Gastroesophageal sphincter (tissue), 4 donors: ENCODE results near the gene ABCA6. TPM values are rescaled to one million over a fixed set of nuclear protein-coding genes. Genes with fewer than 3 reads are reported as not detected.

Experiments used
- ATAC-seq: fragments of 150-250 bp; one replicate; pipeline ENCODE4 v1.9.1; 2016; ENCODE audit warnings: mild to moderate bottlenecking, moderate library complexity
- H3K27ac ChIP-seq, 4 donors: fragments of 200-600 bp; sonication (generic) in 3 of 4; 1 replicate in 3 of 4; 2 replicates in 1 of 4; pipeline ENCODE4 v1.5.1; 2016 to 2019
- H3K27me3 ChIP-seq: fragments of 200-600 bp; sonication (generic); one replicate; pipeline ENCODE4 v1.5.1; 2019
- H3K36me3 ChIP-seq, 2 donors: fragments of 200-600 bp; sonication (generic); one replicate each; pipeline ENCODE4 v1.5.1; 2019; ENCODE audit warnings: control low read depth in 1 of 2
- H3K4me1 ChIP-seq, 3 donors: fragments of 200-600 bp; sonication (generic); 1 replicate in 2 of 3; 2 replicates in 1 of 3; pipeline ENCODE4 v1.5.1; 2016 to 2019; ENCODE audit warnings: control low read depth in 2 of 3
- H3K4me3 ChIP-seq, 2 donors: fragments of 200-600 bp; sonication (generic); one replicate each; pipeline ENCODE4 v1.5.1; 2019; ENCODE audit warnings: mild to moderate bottlenecking in 1 of 2, moderate library complexity in 1 of 2
- H3K9me3 ChIP-seq, 3 donors: fragments of 200-600 bp; sonication (generic); one replicate each; pipeline ENCODE4 v1.5.1; 2017 to 2019; ENCODE audit warnings: control low read depth in 2 of 3
- CTCF ChIP-seq, 4 experiments: fragments of 200-600 bp in 2 of 4; fragments of 450-650 bp in 2 of 4; sonication (generic) in 1 of 4; IDR thresholded peaks; one replicate each; pipeline ENCODE4 v1.5.1; 2017 to 2019; ENCODE audit warnings: antibody characterized with exemption in 4 of 4, mild to moderate bottlenecking in 2 of 4, moderate library complexity in 2 of 4
- EP300 ChIP-seq: sonication (generic); formaldehyde crosslinking; IDR thresholded peaks from one replicate; pipeline ENCODE4 v1.6.1; 2017; ENCODE audit warnings: antibody characterized with exemption, mild to moderate bottlenecking
- POLR2A ChIP-seq, 2 donors: fragments of 450-650 bp; IDR thresholded peaks; one replicate each; pipeline ENCODE4 v1.6.1; 2017; ENCODE audit warnings: antibody characterized with exemption in 2 of 2, mild to moderate bottlenecking in 2 of 2, moderate library complexity in 1 of 2
- POLR2AphosphoS5 ChIP-seq: sonication (generic); formaldehyde crosslinking; IDR thresholded peaks from one replicate; pipeline ENCODE4 v1.6.1; 2017; ENCODE audit warnings: antibody characterized with exemption
- WGBS, 2 donors: methylation state at CpG; one replicate each; pipeline ENCODE4 v1.1.5; 2018; ENCODE audit warnings: low coverage in 1 of 2; 5-methylcytosine and 5-hydroxymethylcytosine counted together
- total RNA-seq, 4 donors: library from RNA; depleted of rRNA; stranded (reverse); fragments of >200 nt; gene quantifications; one replicate each; pipeline ENCODE4 v1.1.0, GENCODE V29; 2016

The ABCA6 gene
- total RNA-seq, 4 donors from 2014 or later = 35.8 to 133 (median 71.1) TPM

GRCh38 chr17:69096541-69096940 is 45.2 kb downstream of the ABCA6 start:
- TF ChIP-seq POLR2AphosphoS5 (no peak), CTCF (IDR thresholded peaks at IDR 0.05) (no peak), POLR2A (IDR thresholded peaks at IDR 0.05) (no peak), EP300 (no peak)
- H3K4me3 ChIP-seq = no peak overlapping the region
- H3K27ac ChIP-seq = no peak overlapping the region
- WGBS, 2 donors = 86 to 88% methylated on average over 1 of the region's 1 CpG
- no peak for ATAC-seq
- peaks cover 0 to 36% of the 10 kb centered on the region in 2 donors for H3K36me3 ChIP-seq
- H3K4me1 ChIP-seq = no peaks in the 10 kb centered on the region
- no peaks in the 10 kb centered on the region for H3K27me3 ChIP-seq
- H3K9me3 ChIP-seq = no peaks in the 10 kb centered on the region

GRCh38 chr17:69093995-69094394 is 47.7 kb downstream of the ABCA6 start:
- Histone ChIP-seq H3K9me3 (no peaks in the 10 kb centered on the region), H3K27ac (no peak overlapping the region), H3K36me3 (peaks cover 0 to 26% of the 10 kb centered on the region in 2 donors), H3K27me3 (no peaks in the 10 kb centered on the region), H3K4me3 (no peak overlapping the region), H3K4me1 (no peaks in the 10 kb centered on the region)
- WGBS, 2 donors = 90 to 91% methylated on average over 2 of the region's 2 CpGs
- TF ChIP-seq EP300 (no peak), POLR2AphosphoS5 (no peak), CTCF (IDR thresholded peaks at IDR 0.05) (no peak), POLR2A (IDR thresholded peaks at IDR 0.05) (no peak)
- ATAC-seq = no peak

GRCh38 chr17:69093279-69093789 is 48.4 kb downstream of the ABCA6 start:
- ATAC-seq = no peak
- no peaks in the 10 kb centered on the region for H3K4me1 ChIP-seq
- H3K9me3 ChIP-seq = no peaks in the 10 kb centered on the region
- no peak overlapping the region for H3K4me3 ChIP-seq
- H3K27me3 ChIP-seq = no peaks in the 10 kb centered on the region
- H3K36me3 ChIP-seq = peaks cover 0 to 33% of the 10 kb centered on the region in 2 donors
- WGBS, 2 donors = 46 to 74% methylated on average over 7 to 8 of the region's 8 CpGs
- TF ChIP-seq POLR2AphosphoS5 = no peak
- no peak for TF ChIP-seq CTCF (IDR thresholded peaks at IDR 0.05)
- no peak for TF ChIP-seq POLR2A (IDR thresholded peaks at IDR 0.05)
- TF ChIP-seq EP300 = no peak
- H3K27ac ChIP-seq = no peak overlapping the region

GRCh38 chr17:69090365-69090764 is 51.3 kb downstream of the ABCA6 start:
- WGBS, 2 donors = 67 to 69% methylated on average over 4 of the region's 4 CpGs
- Histone ChIP-seq H3K36me3 (peaks cover 0 to 39% of the 10 kb centered on the region in 2 donors), H3K4me1 (no peaks in the 10 kb centered on the region), H3K9me3 (no peaks in the 10 kb centered on the region), H3K4me3 (no peak overlapping the region), H3K27me3 (no peaks in the 10 kb centered on the region), H3K27ac (no peak overlapping the region)
- TF ChIP-seq POLR2AphosphoS5 (no peak), EP300 (no peak), CTCF (IDR thresholded peaks at IDR 0.05) (no peak), POLR2A (IDR thresholded peaks at IDR 0.05) (no peak)
- ATAC-seq = no peak

GRCh38 chr17:69088643-69089200 is 53.0 kb downstream of the ABCA6 start:
- Histone ChIP-seq H3K9me3 (no peaks in the 10 kb centered on the region), H3K4me1 (no peaks in the 10 kb centered on the region), H3K4me3 (no peak overlapping the region), H3K27ac (no peak overlapping the region), H3K27me3 (no peaks in the 10 kb centered on the region), H3K36me3 (peaks cover 0 to 41% of the 10 kb centered on the region in 2 donors)
- TF ChIP-seq POLR2A (IDR thresholded peaks at IDR 0.05) = no peak
- no peak for TF ChIP-seq CTCF (IDR thresholded peaks at IDR 0.05)
- no peak for TF ChIP-seq EP300
- no peak for TF ChIP-seq POLR2AphosphoS5
- ATAC-seq = no peak
- WGBS, 2 donors = 82 to 94% methylated on average over 2 to 4 of the region's 4 CpGs
